Right lobe of liver (tissue), 4 donors: ENCODE measurements around the gene H6PD.

ENCODE experiments used
- CTCF ChIP-seq, 4 donors: fragments of 200-600 bp in 3 of 4; fragments of 450-650 bp in 1 of 4; IDR thresholded peaks; one replicate each; pipeline versions ENCODE4 v1.5.1 to v1.8.0; 2016 to 2022; ENCODE audit warnings: antibody characterized with exemption in 4 of 4, mild to moderate bottlenecking in 2 of 4
- POLR2A ChIP-seq: fragments of 450-650 bp; IDR thresholded peaks from one replicate; pipeline ENCODE4 v1.6.1; 2017; ENCODE audit warnings: antibody characterized with exemption, mild to moderate bottlenecking
- donor health status: DM: no; HTN: no; CAD: no.
- donor health status: DM: no; HTN: no; CAD: no.
- donor health status: DM: no; HTN: yes; CAD: no.

- TF ChIP-seq CTCF (IDR thresholded peaks at IDR 0.05) (no peak), POLR2A (no peak)
Measured at GRCh38 chr1:9311029-9311428, 76.5 kb downstream of the H6PD start.
